ENCODE data around the gene KIRREL3.

- TF ChIP-seq EZH2 (IDR thresholded peaks at IDR 0.05; ENCODE audit: low read depth) = no peak
- TF ChIP-seq CTCF (conservative IDR thresholded peaks at IDR 0.05) = no peak
Measured at GRCh38 chr11:126855536-126855935, 145.0 kb downstream of the KIRREL3 start.
